HUES48 (cell line): ENCODE measurements around the gene GABRR3.

Source experiments
- H3K27ac ChIP-seq: one replicate; pipeline ENCODE4 v1.7.0; 2013; ENCODE audit warnings: low read depth, low read length, inconsistent platforms
- H3K27me3 ChIP-seq: 2 replicates; pipeline ENCODE4 v1.6.1; 2013; ENCODE audit warnings: mild to moderate bottlenecking, low read length; ENCODE audit not compliant: control insufficient read depth, insufficient read depth
- H3K36me3 ChIP-seq: 2 replicates; pipeline ENCODE4 v1.6.1; 2013; ENCODE audit warnings: low read length; ENCODE audit not compliant: control insufficient read depth, insufficient read depth
- H3K4me1 ChIP-seq: 2 replicates; pipeline ENCODE4 v1.6.1; 2013; ENCODE audit warnings: mild to moderate bottlenecking, low read length; ENCODE audit not compliant: control insufficient read depth, insufficient read depth
- H3K4me3 ChIP-seq: 2 replicates; pipeline ENCODE4 v1.5.1; 2013; ENCODE audit warnings: mild to moderate bottlenecking, low read depth, low read length
- H3K9ac ChIP-seq: 2 replicates; pipeline ENCODE4 v1.6.1; 2013; ENCODE audit warnings: mild to moderate bottlenecking, low read depth, low read length, moderate library complexity
- H3K9me3 ChIP-seq: 2 replicates; pipeline ENCODE4 v1.6.1; 2013; ENCODE audit warnings: low read length; ENCODE audit not compliant: control insufficient read depth, insufficient read depth

GABRR3 gene

DNA sequence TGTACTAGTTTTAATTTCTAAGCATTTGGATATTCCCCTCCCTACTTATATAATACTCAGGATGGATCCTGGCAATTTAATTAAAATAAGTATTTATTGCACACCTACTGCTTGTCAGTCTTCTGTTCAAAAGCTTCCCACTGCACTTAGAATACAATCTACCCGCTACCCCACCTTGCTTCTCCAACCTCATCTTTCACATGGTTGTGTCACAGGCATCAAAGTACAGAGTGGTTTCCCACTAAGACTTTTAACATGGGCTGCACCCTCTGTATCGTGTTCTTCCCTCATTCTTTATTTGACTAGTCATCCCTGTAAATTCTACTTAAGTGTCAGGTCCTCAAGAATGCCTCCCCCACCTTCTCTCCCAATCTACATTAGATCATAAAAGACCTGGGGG is 97.9 kb downstream of the GABRR3 start:
- no peaks in the 10 kb centered on the region for H3K4me1 ChIP-seq
- H3K9me3 ChIP-seq = no peaks in the 10 kb centered on the region
- no peaks in the 10 kb centered on the region for H3K27me3 ChIP-seq
- no peak overlapping the region for H3K9ac ChIP-seq
- H3K36me3 ChIP-seq = peaks cover 18% of the 10 kb centered on the region
- no peak overlapping the region for H3K4me3 ChIP-seq
- H3K27ac ChIP-seq = no peak overlapping the region

DNA sequence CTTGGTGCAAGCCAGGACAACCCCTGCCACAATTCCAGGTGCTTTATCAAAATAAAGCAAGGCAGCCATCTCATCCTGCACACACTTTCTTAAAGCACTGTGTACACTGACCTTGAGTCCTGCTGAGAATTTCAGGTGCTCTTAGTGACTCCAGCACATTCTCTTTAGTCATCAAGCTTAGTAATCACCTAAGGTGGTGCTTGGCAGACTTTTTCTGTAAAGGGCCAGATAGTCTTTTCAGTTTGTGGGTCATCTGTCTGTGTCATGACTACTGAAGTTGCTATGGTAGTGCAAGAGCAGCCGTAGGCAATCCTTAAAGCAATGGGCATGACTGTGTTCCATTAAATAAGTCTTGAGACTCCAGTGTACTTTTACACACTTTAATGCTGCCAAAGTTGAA is 99.3 kb downstream of the GABRR3 start:
- no peaks in the 10 kb centered on the region for H3K4me1 ChIP-seq
- peaks cover 8% of the 10 kb centered on the region for H3K36me3 ChIP-seq

More for the DNA sequence above, 99.3 kb downstream of the GABRR3 start:
- Histone ChIP-seq H3K27ac (no peak overlapping the region), H3K9ac (no peak overlapping the region), H3K4me3 (no peak overlapping the region), H3K9me3 (no peaks in the 10 kb centered on the region), H3K27me3 (no peaks in the 10 kb centered on the region)
